GM18873 (cell line): Measurements from ENCODE around the gene NUTF2.
"Not testable (repeated sequence)": the region's sequence is repeated elsewhere in the genome, so short reads cannot be mapped to it uniquely, and the experiment has no call there.

ENCODE experiments used
- ATAC-seq: cut with Tn5 transposase; IDR thresholded peaks from one replicate; pipeline ENCODE4 v1.9.1; 2021; ENCODE audit warnings: mild to moderate bottlenecking, moderate library complexity, moderate number of reproducible peaks; ENCODE audit not compliant: unreplicated experiment, low FRiP score

The NUTF2 gene

DNA sequence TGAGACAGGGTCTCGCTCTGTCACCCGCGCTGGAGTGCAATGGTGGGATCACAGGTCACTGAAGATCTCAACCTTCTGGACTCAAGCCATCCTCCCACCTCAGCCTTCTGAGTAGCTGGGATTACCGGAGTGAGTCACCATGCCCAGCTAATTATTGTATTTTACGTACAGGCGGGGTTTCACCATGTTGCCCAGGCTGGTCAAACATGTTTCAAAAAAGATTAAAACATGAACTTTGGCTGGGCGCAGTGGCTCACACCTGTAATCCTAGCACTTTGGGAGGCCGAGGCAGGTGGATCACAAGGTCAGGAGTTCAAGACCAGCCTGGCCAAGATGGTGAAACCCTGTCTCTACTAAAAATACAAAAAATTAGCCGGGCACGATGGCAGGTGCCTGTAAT lies 9.5 kb upstream of the NUTF2 start:
- ATAC-seq: not testable (repeated sequence)

DNA sequence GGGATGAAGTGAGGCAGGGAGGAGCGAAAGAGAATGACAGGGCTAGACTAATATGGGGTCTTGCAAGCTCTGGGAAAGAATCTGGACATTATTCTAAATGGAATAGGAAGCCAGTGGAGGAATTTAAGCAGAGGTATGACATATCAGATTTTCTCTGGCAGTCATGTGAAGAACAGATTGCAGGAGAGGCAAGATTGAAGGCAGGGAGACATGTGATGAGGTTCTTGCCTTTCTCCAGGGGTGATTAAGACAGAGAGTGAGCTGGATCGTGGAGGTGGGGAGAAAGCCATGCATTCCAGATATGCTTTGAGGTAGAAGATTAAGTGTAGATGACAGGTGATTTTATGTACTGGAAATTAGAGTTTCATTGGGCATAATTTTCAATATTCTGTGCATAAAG lies 8.9 kb upstream of the NUTF2 start:
- no peak for ATAC-seq

DNA sequence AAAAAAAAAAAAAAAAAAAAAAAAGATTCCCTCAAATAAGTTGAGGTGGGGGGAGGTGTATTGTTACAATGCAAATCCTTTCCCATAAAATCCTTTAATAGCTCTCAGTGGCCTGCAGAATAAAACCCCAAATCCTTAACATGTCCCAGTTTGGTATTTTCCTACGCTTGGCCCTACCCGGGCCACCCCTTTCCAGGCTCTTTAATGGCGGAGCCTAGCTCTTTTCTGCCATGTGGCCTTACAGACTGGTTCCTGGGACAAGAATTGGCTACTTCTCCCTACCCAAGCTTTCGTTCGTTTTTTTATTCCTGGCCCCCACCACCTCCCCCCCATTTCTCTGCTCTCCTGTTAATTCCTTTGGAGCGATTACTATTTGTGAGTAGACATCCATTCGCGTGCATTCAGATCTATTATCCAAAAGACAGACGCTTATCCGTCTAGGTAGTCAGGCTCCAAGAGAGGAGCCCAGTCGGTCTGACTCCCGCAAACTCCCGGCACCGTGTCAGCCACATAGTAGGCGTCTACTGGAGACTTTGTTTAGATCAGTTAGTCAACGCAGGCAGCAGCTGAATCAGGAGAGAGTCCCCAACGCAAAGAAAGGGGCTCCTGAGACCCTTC lies 5.4 kb upstream of the NUTF2 start:
- ATAC-seq: no peak

DNA sequence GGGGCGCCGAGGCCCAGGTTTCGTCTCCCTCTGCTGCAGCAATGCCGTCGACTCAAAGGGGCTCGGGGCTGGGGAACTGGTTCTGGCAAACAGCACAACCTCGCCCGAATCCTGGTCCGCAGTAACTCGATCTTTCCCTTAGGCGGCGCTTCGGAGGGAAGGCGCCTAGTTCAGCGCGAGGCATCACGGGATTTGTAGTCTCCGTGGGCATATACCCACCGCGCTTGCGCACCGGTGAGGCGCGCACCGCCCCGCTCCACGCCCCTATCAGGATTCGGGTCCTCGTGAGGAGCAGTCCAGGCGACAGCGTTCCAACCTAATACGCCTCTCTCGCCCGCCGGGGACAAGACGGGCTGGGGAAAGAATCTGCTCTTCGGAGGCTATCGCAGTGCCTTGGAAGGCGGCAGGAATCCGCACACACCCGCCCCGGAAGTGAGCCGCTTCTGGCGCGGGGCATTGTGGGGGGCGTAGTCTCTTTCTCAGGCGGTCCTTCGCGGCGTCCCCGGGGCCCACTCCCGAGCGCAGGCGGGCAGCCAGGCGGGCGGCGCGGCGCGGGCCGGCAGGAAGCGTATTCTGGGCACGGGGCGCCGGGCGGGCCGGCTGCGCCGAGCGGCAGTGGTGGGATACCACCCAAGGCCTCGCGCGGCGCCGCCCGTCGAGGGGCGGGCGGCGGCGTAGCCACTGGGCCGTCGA lies 4.8 kb upstream of the NUTF2 start, which contains the start of gene THAP11:
Gene THAP11, plus strand, starts transcription at position 505 of the 693 bp plus-strand sequence. CDS start 235 bp downstream, outside the sequence.
- ATAC-seq: peak; percentile 43

DNA sequence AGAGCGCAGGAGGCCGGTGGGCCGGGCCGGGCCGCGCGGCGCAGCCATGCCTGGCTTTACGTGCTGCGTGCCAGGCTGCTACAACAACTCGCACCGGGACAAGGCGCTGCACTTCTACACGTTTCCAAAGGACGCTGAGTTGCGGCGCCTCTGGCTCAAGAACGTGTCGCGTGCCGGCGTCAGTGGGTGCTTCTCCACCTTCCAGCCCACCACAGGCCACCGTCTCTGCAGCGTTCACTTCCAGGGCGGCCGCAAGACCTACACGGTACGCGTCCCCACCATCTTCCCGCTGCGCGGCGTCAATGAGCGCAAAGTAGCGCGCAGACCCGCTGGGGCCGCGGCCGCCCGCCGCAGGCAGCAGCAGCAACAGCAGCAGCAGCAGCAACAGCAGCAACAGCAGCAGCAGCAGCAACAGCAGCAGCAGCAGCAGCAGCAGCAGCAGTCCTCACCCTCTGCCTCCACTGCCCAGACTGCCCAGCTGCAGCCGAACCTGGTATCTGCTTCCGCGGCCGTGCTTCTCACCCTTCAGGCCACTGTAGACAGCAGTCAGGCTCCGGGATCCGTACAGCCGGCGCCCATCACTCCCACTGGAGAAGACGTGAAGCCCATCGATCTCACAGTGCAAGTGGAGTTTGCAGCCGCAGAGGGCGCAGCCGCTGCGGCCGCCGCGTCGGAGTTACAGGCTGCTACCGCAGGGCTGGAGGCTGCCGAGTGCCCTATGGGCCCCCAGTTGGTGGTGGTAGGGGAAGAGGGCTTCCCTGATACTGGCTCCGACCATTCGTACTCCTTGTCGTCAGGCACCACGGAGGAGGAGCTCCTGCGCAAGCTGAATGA lies 4.0 kb upstream of the NUTF2 start:
- ATAC-seq: peak; percentile 3

DNA sequence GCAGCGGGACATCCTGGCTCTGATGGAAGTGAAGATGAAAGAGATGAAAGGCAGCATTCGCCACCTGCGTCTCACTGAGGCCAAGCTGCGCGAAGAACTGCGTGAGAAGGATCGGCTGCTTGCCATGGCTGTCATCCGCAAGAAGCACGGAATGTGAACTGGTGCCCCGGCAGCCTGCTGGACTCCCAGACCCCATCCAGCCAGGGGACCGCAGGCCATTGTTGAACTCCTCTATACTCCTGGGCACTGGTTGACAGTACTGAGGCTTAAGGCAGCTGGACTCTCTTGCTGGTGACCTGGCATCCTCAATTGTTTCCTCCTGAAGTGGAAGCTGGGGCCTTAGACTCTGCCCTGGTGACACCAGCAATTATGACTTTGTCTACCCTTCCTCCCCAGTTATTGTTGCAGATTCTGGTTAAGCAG lies 3.4 kb upstream of the NUTF2 start:
- no peak for ATAC-seq

DNA sequence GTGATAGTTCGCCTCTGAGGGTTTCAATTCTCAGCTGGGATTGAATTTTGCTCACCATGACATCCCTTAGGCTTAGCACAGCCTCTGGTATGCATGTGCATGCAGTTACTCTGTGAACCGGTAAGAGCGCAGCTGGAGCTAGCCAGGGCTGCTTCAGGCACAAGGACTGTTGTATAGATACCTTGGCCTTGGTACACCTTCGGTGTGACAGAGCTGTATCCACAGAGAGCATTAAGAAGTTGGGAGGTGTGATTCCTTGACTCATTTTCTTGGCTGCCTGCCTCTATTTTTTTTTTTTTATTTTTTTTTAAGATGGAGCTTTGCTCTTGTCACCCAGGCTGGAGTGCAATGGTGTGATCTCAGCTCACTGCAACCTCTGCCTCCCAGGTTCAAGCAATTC lies 2.2 kb upstream of the NUTF2 start:
- ATAC-seq: no peak

DNA sequence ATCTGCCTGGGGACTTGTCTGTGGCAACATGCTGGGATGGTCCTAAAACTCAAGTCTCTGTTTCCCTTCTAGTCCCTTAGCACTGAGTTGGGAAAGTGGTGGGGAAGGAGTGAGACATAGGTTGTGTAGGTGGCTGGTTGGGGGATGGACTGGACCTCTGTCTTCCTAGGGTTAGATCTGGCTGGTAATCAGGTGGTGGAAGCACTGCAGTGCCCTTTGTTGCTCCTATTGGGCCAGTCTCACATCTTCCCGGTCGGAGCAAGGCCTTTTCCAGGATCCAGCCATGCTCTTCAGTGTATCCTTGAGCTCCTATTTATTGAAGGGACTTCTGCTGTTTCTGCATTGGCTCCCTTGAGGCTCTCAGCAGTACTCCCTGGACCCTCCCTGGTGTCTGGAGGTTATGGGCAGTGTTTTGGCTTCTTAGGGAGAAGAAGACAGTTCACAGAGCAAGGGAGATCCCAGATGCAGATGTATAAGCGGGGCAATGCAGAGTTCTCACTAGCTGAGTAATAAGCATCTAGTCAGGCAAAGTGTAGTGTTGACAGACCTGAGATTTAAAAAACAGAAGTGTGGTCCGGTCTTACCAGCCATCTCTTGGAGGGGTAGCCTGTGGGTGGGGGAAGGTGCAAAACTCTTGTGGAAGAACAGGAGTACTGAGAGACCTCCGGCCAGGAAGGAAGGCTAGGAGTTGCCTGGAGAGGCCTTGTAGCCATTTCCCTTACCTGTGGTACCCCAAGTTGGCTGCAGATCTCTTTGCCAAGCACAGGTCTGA lies 1.3 kb upstream of the NUTF2 start:
- ATAC-seq: no peak

DNA sequence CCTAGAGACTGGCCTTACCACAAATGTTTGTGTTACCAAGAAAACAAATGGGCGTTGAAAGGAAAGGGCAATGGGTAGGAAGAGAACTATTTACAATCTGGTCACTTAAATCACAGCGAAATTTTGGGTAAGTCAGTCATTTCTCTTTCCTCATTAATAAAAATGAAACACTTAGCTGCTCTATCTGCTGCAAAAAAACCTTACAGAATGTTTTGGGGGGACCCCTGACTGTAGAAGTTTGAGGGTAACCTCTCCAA lies 742 bp upstream of the NUTF2 start:
- ATAC-seq: no peak

DNA sequence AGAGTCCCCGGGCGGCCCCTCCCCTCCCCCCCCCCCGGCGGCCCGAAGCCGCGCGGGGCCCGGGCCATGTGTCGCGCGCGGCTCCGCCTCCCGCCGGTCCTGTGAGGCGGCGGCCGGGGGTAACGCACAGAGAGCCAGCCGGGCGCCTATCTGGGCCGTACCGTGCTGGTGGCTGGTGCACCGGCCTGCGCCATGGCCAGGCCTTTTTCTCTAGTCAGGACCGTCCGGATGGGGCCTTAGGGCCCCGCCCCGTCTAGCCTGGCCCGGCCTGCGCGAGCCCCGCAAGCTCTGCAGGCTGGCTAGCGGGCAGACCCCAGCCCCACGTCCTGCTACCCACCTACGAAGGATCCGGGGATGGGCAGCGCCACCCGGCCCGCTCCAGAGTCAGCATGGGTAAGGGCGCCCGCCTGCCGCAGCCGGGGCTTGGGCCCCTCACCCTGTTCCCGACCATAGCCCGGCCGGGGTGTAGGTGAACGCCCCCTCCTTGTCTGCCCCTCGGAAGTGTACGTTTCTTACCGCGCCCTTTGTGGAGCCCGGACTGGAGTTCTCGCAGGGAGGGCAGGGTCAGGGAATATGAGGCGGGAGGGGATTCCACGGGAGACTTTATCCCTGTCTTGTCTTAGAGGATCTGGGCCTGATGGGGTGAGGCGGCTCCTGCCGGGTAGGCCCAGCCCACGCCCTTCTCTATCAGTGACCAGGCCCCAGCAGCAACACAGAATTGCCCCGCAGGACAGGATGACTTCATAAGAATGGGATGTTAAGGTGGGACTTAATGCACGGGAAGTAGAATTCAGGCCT lies 530 bp downstream of the NUTF2 start, which contains the start of gene CENPT:
Gene CENPT, minus strand, starts transcription at position 630 of the 798 bp plus-strand sequence. CDS start 13,834 bp downstream, outside the sequence.
- peak; percentile 32 for ATAC-seq

DNA sequence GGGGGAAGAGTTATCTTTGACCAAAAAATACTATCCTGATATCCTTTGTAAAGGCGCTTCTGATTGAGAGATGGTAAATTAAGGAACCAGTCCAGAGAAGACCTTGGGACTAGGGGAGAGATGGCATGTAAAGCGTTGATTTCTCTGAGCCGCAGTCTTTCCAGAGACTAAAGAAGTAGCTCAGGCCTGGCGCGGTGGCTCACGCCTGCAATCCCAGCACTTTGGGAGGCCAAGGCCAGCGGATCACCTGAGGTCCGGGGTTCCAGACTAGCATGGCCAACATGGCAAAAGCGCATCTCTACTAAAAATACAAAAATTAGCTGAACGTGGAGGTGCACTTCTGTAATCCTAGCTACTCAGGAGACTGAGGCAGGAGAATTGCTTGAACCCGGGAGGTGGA lies 1.4 kb downstream of the NUTF2 start:
- ATAC-seq: no peak

DNA sequence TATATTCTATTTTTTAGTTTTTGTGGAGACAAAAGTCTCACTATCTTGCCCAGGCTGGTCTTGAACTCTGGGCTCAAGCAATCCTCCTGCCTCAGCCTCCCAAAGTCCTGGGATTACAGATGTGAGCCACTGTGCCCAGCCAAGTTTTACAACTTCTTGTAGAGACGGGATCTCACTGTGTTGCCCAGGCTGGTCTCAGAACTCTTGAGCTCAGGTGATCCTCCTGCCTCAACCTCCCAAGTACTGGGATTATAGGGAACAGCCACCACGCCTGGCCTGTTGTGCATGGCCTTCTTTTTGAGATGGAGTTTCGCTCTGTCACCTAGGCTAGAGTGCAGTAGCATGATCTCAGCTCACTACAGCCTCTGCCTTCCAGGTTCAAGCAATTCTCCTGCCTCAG lies 6.9 kb downstream of the NUTF2 start:
- no peak for ATAC-seq

DNA sequence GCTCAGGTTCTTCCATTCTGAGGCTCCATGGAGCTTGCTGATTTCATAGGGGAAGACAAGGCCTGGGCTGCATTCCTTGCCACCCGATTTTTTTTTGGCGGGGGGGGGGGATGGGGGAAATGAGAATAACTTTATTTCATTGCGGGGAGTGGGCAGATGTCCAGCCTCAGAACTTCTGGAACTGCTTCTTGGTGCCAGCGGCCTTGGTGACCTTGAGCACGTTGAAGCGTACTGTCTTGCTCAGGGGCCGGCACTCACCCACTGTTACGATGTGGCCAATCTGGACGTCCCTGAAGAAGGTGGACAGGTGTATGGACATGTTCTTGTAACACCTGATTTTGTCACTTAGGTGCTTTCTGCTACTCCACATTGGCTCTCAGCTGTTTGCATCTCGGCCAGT lies 9.1 kb downstream of the NUTF2 start:
- ATAC-seq: no peak

DNA sequence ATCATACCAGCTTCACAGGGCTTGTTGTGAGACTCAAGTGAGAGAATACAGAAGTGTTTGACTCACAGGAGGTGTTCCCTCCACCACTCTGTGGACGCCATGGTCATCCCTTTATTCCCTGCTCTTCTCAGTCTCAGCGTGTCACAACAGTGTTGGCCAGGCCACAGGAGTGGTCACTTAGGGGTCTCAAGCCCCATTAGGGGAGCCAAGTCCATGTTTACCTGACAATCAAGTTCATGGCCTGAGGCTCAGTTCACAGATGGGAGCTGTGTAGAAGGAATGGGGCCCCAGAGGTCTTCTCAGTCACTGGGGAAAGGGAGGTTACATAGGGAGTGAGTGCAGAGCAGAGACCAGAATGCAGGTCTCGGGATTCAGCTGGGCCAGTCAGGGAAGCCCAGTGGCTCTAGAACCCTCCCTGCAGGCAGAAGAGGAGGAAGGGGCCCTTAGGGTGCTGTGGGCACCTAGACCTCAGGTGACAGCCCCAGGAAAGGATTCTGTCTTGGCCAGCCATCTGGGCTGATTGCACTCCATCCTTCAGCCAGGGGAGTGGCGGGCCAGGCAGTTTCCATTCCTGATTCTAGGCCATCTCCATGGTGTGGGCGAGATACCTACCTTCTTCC lies 10.3 kb downstream of the NUTF2 start:
- no peak for ATAC-seq

DNA sequence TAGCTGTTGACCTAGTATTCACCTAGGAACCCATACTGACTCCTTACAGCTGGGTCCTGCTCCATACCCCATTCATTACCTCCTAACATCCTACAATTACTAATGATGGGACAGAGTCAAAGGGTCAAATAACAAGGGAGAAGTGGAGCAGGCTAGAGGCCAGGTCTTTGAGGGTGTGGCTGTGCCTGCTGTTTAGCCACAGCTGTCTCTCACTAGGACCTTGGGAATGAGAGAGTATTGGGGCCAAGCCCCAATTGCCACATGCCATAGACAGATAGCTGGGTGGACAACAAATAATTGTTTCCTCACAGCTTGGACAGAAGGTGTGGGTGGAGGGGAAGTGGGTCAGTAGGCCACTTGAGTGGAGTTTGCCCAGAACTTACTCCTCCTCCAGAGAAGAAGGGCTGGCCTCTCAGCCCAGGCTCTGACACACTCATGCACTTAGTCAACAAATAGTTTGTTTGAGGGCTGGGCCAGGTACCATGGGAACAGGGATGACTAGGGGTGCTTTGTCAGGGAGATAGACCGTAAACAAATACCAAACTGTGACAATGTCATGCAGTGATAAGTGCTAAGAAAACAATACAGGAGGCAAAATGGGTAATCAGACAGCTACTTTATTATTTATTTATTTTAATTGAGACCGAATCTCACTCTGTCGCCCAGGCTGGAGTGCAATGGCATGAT lies 11.0 kb downstream of the NUTF2 start:
- no peak for ATAC-seq

DNA sequence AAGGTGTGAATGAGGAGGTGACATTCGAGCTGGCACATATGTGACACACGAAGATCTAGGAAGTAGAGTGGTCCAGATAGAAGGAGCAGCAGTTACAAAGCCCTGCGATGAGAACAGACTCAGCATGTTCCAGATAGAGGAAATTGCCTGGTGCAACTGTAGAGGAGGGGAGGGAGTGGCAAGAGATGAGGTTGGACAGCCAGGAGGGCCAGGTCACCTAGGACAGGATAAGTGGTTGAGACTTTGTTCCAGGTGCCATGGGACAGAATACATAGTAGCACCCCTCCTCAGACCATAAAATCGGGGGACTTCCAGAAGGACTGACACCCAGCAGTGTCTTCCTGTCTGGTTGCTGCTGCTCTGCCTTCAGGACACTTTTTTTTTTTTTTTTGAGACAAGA lies 11.8 kb downstream of the NUTF2 start:
- no peak for ATAC-seq

DNA sequence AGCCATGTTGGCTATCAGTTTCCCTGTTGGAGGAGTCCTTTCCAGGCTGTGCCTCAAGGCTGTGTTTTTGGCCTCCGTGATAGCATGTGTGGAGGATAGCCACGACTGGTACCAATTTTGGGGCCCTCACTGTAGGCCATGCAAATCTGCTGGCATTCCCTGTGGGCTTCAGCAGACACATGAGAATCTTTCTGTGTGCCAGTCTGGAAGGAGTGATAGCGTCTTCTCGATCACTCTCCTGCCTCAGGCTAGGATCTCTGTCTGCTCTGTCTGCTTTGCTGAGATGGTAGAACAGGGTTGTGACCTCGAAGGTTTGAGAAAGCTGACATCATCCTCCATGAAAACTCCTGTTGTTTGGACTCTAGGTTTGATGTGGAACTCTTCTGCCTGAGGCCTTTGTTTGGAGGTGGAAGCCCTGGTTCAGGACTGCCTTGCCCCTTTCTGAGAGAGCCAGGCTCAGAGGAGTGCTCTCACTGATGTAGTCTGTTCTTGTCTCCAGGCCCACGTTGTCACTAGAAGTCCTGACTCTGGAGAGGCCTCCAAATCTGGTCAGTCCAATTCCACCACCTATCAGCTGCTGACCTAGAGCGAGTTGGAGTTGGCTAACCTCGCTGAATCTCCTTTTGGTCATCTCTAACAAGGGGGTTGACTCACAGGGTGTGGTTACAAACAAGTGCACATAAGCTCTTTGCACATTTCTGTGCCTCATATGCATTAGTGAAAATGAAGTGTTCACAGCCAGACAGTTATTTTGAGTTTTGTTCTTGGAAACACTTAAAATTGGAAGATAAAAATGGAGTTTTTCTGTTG lies 14.1 kb downstream of the NUTF2 start:
- ATAC-seq: no peak

DNA sequence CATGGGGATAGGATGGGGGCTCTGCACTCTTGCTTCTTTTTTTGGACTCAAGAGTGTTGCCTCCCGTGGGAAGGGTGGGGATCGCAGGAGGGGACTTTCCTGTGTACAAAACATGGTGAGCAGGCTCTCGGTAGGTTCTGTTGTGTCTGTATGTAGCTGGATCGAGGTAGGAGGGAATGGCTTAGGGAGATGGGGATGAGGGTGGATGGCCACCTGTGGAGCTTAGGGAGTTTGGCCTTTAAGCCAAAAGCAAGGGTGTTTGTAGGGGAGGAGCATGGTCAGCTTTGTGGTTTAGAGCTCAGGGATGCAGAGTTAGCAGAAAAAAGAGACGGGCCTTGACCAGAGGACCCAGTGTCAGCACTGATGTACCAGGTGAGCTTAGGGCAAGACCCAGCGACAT lies 15.1 kb downstream of the NUTF2 start:
- no peak for ATAC-seq
